NCI-H226 (cell line): Measurements from ENCODE around the gene ARSJ.

Experiments
- DNase-seq: peaks from one replicate; pipeline ENCODE4 v3.0.0-alpha.2; 2015

Gene ARSJ

DNA sequence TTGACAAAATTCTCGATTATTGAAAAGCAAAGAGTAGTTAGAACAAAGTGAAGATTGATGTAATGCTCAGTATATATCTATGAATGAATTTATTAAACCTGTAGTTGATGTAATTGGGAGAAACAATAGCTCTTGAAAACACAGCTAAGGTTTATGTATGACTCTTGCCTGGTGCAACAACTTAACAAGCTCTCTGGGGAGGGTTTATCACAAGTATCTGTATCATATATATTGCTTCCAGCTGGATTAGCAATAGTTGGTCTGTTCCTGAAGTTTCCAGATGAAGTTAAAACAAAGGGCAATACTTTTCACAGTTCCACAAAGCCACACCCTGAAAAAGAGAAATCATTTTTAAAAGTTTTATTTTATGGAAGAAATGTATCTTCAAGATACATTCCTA lies 91.4 kb downstream of the ARSJ start:
- no peak for DNase-seq

DNA sequence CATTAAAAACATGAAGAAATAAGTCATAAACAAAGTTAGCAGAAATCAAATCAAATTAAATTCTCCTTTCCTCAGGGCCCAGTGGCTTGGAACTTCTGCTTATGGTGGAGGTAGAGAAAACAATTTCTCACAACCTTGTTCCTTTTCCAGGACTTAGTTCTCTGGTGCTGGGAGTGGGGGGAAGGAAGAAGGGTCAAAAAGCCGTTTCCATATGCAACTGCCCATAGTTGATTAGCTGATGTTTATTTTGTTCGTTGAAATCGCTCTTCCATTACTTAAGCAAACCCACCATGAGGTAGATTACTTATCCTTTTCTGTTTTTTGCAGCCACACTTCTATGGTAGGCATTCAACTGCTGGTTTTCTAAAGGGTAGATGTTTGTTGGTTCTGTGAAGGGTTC lies 94.2 kb downstream of the ARSJ start:
- no peak for DNase-seq

DNA sequence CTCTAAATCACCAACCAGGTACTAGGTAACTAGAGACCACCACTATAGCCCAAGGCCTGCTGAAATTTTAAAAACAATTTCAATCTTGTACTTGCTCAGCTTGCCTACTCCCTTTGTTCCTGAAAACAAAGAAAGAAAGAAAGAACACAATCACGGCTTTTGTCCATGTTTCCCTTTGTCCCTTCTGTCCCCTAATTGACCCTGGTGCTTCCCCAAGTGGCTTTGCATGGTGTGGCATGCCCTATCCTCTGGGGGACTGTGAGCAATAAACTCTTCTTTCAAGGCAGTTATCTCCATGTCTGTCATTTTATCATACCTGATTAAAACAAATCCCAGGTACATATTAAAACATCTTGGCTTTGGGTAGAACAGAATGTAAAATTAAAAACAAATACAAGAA lies 94.8 kb downstream of the ARSJ start:
- no peak for DNase-seq

DNA sequence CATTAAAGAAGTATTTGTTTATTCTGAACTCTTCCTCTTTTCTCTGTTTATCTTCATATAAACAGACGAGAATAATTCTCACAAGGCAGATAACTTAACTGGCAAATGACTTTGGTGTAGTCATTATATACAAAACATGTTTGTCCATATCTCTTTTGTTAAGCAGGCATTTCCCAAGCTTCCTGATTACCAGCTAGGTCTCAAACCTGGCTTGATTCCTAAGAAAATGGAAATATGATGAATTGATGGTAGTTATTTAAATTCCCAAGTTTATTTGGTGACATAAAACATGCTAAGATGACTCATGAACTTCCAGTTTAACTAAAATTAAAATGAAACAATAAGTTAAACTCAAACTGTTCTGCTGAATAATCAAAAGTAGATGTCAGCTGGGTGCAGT lies 96.8 kb downstream of the ARSJ start:
- no peak for DNase-seq

- no peak for DNase-seq
These were observed 98.2 kb downstream of the ARSJ start for GRCh38 chr4:113881256-113881655.

DNA sequence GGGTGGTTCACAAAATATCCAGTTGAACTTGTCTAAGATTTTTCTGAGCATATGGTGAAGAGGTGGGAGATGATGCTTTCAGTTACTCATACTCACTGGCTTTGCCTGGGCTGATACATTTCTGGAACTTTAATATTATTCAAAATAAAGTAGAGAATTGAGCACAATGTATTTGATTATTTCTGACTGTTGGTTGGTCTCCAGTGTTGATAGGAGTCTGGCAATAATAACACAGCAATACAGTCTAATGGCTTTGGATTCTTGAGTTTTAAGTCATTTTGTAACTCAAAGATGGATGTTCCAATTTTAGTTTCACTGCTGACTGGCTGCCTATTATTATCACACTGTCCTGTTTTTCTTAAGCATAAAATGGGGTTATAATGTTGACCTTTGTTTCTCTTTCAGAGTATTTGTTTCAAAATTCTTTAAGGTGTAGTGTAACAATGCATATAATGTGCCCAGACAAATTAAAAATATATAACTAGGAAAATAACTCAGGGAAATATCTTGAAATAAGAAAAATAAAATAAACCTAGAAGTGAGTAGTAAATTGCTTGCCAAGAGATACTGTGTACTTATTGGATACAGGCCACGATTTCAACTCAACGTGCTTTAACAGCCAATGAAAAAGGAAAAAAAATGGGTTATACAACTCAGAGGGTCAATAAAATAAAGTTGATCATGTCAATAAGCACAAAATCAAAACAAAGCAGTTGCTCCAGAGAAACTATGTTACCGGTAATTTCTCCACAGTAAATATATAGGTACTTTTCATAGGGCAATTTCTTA lies 99.0 kb downstream of the ARSJ start:
- DNase-seq, result no peak

DNA sequence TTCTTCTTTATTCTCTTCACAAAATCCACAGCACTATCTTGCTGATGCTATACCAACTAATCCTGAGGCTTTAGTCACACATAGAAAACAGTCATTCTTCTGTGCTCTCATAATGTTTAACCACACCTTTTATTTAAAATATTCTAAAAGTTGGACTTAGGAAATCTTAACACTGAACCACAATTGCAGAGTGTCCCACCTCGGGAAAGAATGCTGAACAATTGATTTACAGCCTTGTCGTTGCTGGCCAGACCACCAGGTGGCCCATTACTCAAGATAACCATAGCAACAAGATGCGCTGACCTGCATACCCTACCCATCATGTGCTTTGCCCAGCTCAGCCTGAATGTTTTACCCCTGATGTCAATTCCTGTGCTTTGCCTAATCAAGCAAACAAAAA lies 100.8 kb downstream of the ARSJ start:
- peak; percentile 47 for DNase-seq

DNA sequence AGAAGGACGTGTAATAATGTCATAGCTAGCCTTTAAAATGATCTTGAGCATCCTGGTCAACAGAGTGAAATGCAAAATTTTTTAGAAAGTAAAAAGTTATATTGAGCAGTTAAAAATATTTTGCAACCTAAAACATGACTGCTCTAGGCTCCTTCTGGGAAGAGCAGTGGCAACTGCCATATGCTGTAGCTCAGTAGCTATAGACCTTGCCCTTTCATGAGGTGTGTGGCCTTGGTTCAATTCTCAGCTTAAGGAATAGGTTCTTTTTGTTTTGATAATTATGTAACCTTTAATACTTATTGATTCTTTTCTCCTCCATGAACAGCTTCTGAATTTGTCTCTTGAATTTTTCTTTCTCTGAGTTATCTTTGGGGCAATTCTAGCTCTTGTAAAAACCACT lies 105.0 kb downstream of the ARSJ start:
- DNase-seq, result no peak

GRCh38 chr4:113873508-113873907 lies 105.9 kb downstream of the ARSJ start:
- no peak for DNase-seq

GRCh38 chr4:113872426-113873260 lies 106.8 kb downstream of the ARSJ start:
- peak; percentile 29 for DNase-seq

DNA sequence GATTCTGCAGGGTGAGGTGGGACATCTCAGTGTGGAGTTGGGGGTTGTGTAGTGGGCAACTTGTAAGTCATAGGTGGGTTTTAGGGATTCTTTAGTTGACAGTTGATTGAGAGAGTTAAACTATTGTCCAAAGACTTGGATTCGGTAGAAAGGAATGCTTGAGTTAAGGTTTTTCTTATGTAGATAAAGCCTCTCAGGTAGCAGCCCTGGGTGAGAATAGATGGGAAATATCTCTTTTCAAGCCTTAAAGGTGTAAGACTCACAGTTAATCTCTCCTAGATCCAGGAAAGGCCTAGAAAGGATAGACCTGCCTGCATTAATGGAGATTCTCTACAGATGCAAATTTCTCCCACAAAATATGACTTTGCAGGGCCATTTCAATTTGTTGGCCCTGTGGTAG lies 108.4 kb downstream of the ARSJ start:
- no peak for DNase-seq

- DNase-seq, result no peak
These were observed 109.6 kb downstream of the ARSJ start for GRCh38 chr4:113869743-113870375.

DNA sequence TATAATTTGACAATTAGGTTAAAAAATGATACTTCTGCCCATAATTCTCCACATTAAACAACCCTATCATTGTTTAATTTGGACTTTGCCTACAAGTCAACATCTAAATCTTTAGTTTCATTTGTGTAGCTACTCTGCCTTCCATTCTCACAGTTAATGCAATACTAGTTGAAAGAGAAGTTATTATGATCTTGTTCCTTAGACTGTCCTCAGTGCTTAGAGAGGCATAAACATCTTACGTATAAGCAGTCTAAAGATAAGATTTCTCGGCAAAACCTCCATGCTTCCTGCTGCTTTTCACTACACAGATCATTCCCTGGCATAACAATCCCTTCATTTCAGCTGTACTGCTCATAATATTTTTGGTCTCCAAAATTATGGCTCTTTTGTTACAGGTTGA lies 112.8 kb downstream of the ARSJ start:
- no peak for DNase-seq

GRCh38 chr4:113858924-113859323 lies 120.5 kb downstream of the ARSJ start:
- no peak for DNase-seq

GRCh38 chr4:113851816-113852215 lies 127.6 kb downstream of the ARSJ start:
- DNase-seq, result no peak
